Measurements from ENCODE around the gene ZNF768.
"Not testable (repeated sequence)": the region's sequence is repeated elsewhere in the genome, so short reads cannot be mapped to it uniquely, and the experiment has no call there.

ZNF768 gene

DNA sequence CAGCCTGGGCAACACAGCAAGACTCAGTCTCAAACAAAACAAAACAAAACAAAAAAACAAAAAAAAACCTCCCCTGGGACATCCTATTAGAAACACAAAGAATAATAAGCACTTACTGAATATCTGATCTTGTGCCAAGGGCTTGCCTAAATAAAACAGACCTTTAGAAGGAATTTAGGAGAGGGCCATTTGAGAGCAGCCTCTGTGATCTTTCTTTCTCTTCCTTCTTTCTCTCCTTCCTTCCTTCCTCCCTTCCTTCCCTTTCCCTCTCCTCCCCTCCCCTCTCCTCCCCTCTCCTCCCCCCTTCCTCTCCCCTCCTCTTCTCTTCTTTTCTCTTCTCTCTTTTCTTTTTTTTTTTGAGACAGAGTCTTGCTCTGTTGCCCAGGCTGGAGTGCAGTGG is 41.5 kb downstream of the ZNF768 start:
- TF ChIP-seq, protein P1, sequence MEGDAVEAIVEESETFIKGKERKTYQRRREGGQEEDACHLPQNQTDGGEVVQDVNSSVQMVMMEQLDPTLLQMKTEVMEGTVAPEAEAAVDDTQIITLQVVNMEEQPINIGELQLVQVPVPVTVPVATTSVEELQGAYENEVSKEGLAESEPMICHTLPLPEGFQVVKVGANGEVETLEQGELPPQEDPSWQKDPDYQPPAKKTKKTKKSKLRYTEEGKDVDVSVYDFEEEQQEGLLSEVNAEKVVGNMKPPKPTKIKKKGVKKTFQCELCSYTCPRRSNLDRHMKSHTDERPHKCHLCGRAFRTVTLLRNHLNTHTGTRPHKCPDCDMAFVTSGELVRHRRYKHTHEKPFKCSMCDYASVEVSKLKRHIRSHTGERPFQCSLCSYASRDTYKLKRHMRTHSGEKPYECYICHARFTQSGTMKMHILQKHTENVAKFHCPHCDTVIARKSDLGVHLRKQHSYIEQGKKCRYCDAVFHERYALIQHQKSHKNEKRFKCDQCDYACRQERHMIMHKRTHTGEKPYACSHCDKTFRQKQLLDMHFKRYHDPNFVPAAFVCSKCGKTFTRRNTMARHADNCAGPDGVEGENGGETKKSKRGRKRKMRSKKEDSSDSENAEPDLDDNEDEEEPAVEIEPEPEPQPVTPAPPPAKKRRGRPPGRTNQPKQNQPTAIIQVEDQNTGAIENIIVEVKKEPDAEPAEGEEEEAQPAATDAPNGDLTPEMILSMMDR (IDR thresholded peaks at IDR 0.05), result no peak
- Mint-ChIP-seq H3K36me3 (ENCODE audit: low read depth) (no peaks in the 10 kb centered on the region), H3K9me3 (no peaks in the 10 kb centered on the region), H3K4me3 (no peak overlapping the region), H3K27me3 (ENCODE audit: low read depth, poor library complexity) (peaks cover 52% of the 10 kb centered on the region), H3K4me1 (peaks cover 18% of the 10 kb centered on the region), H3K27ac (no peak overlapping the region)
- DNase-seq, result no peak

DNA sequence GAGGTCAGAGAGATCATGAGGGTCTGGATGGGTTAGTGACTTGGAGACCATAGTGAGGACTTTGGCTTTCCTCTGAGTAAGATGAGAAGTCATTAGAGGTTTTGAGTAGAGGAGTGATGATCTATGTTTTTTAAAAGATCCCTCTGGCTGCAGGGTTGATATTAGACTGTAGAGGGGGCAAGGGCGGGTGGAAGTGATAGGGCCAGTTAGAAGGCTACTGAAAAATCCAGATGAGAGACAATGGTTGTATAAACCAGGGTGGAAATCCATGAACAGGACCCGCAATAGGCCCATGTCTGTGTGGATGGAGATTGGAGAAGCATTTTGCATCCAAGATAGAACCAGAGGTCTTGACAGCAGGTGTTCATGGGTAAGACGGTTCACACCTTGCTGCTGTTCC is 44.0 kb downstream of the ZNF768 start:
- Mint-ChIP-seq H3K4me1 (peaks cover 12% of the 10 kb centered on the region), H3K4me3 (no peak overlapping the region), H3K36me3 (ENCODE audit: low read depth) (no peaks in the 10 kb centered on the region), H3K27me3 (ENCODE audit: low read depth, poor library complexity) (peaks cover 47% of the 10 kb centered on the region), H3K27ac (no peak overlapping the region), H3K9me3 (no peaks in the 10 kb centered on the region)
- TF ChIP-seq, protein P1 (IDR thresholded peaks at IDR 0.05), result no peak
- no peak for DNase-seq

- peaks cover 48% of the 10 kb centered on the region for H3K27me3 Mint-ChIP-seq (ENCODE audit: low read depth, poor library complexity)
These were observed 45.0 kb downstream of the ZNF768 start for GRCh38 chr16:30481381-30481780.

GRCh38 chr16:30478766-30479478 is 47.4 kb downstream of the ZNF768 start:
- H3K27ac Mint-ChIP-seq, result no peak overlapping the region
- no peaks in the 10 kb centered on the region for H3K4me1 Mint-ChIP-seq
- H3K4me3 Mint-ChIP-seq, result no peak overlapping the region
- H3K36me3 Mint-ChIP-seq (ENCODE audit: low read depth), result no peaks in the 10 kb centered on the region
- peaks cover 42% of the 10 kb centered on the region for H3K27me3 Mint-ChIP-seq (ENCODE audit: low read depth, poor library complexity)
- TF ChIP-seq, protein P1 (IDR thresholded peaks at IDR 0.05), result no peak
- H3K9me3 Mint-ChIP-seq, result no peaks in the 10 kb centered on the region
- no peak for DNase-seq

More at GRCh38 chr16:30481381-30481780, 45.0 kb downstream of the ZNF768 start:
- H3K4me1 Mint-ChIP-seq, result peaks cover 9% of the 10 kb centered on the region
- TF ChIP-seq, protein P1 (IDR thresholded peaks at IDR 0.05), result no peak
- no peak overlapping the region for H3K27ac Mint-ChIP-seq
- H3K4me3 Mint-ChIP-seq, result no peak overlapping the region
- no peak for DNase-seq
- H3K36me3 Mint-ChIP-seq (ENCODE audit: low read depth), result no peaks in the 10 kb centered on the region
- no peaks in the 10 kb centered on the region for H3K9me3 Mint-ChIP-seq

DNA sequence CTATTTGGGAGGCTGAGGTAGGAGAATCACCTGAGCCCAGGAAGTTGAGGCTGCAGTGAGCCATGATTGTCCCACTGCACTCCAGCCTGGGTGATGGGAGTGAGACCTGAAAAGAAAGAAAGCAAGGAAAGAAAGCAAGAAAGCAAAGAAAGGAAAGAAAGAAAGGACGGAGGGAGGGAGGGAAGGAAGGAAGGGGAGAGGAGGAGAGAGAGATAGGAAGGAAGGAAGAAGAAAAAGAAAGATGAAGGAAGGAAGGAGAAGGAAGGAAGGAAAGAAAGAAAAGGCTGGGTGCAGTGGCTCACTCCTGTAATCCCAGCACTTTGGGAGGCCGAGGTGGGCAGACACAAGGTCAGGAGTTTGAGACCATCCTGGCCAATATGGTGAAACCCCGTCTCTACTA is 48.6 kb downstream of the ZNF768 start:
- H3K36me3 Mint-ChIP-seq (ENCODE audit: low read depth); H3K9me3 Mint-ChIP-seq; H3K4me1 Mint-ChIP-seq; H3K27ac Mint-ChIP-seq; H3K4me3 Mint-ChIP-seq; DNase-seq: not testable (repeated sequence)
- peaks cover 33% of the 10 kb centered on the region for H3K27me3 Mint-ChIP-seq (ENCODE audit: low read depth, poor library complexity)

- no peak for DNase-seq
- H3K4me3 Mint-ChIP-seq, result no peak overlapping the region
- TF ChIP-seq, protein P1 (IDR thresholded peaks at IDR 0.05), result no peak
- peaks cover 30% of the 10 kb centered on the region for H3K27me3 Mint-ChIP-seq (ENCODE audit: low read depth, poor library complexity)
- H3K4me1 Mint-ChIP-seq, result no peaks in the 10 kb centered on the region
- H3K27ac Mint-ChIP-seq, result no peak overlapping the region
- H3K36me3 Mint-ChIP-seq (ENCODE audit: low read depth), result no peaks in the 10 kb centered on the region
- no peaks in the 10 kb centered on the region for H3K9me3 Mint-ChIP-seq
These were observed 49.4 kb downstream of the ZNF768 start for GRCh38 chr16:30476991-30477390.

Measured in nephron progenitor cell (in vitro differentiated cells).